ENCODE data around the gene ZNF827. TPM values are rescaled to one million over a fixed set of nuclear protein-coding genes. Genes with fewer than 3 reads are reported as not detected.

ZNF827 gene
- total and polyA plus RNA-seq, 2 of the 8 experiments (the other 6 are each of a cell fraction or from before 2014, with no cell fraction given), result 25.3 to 26.2 TPM

DNA sequence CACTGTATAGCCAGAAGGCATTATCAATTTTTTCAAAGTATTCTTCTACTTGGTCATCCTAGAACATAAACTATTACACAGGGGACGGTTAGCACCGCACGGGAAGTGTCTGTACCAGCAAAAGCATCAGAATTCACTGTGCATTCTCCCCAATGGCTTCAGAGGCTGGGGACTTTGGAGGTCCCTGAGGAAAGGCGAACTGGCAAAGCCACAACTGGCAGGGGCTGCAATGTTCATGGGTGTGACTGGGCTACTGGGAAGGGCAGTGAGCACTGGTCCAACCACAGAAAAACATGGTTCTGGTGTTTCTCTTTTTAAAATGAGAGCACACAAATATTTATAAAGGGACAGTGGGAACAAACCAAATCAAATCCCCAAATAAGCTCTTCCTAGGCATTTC, 175.2 kb downstream of the ZNF827 start (continued):
- TF ChIP-seq, protein P1, sequence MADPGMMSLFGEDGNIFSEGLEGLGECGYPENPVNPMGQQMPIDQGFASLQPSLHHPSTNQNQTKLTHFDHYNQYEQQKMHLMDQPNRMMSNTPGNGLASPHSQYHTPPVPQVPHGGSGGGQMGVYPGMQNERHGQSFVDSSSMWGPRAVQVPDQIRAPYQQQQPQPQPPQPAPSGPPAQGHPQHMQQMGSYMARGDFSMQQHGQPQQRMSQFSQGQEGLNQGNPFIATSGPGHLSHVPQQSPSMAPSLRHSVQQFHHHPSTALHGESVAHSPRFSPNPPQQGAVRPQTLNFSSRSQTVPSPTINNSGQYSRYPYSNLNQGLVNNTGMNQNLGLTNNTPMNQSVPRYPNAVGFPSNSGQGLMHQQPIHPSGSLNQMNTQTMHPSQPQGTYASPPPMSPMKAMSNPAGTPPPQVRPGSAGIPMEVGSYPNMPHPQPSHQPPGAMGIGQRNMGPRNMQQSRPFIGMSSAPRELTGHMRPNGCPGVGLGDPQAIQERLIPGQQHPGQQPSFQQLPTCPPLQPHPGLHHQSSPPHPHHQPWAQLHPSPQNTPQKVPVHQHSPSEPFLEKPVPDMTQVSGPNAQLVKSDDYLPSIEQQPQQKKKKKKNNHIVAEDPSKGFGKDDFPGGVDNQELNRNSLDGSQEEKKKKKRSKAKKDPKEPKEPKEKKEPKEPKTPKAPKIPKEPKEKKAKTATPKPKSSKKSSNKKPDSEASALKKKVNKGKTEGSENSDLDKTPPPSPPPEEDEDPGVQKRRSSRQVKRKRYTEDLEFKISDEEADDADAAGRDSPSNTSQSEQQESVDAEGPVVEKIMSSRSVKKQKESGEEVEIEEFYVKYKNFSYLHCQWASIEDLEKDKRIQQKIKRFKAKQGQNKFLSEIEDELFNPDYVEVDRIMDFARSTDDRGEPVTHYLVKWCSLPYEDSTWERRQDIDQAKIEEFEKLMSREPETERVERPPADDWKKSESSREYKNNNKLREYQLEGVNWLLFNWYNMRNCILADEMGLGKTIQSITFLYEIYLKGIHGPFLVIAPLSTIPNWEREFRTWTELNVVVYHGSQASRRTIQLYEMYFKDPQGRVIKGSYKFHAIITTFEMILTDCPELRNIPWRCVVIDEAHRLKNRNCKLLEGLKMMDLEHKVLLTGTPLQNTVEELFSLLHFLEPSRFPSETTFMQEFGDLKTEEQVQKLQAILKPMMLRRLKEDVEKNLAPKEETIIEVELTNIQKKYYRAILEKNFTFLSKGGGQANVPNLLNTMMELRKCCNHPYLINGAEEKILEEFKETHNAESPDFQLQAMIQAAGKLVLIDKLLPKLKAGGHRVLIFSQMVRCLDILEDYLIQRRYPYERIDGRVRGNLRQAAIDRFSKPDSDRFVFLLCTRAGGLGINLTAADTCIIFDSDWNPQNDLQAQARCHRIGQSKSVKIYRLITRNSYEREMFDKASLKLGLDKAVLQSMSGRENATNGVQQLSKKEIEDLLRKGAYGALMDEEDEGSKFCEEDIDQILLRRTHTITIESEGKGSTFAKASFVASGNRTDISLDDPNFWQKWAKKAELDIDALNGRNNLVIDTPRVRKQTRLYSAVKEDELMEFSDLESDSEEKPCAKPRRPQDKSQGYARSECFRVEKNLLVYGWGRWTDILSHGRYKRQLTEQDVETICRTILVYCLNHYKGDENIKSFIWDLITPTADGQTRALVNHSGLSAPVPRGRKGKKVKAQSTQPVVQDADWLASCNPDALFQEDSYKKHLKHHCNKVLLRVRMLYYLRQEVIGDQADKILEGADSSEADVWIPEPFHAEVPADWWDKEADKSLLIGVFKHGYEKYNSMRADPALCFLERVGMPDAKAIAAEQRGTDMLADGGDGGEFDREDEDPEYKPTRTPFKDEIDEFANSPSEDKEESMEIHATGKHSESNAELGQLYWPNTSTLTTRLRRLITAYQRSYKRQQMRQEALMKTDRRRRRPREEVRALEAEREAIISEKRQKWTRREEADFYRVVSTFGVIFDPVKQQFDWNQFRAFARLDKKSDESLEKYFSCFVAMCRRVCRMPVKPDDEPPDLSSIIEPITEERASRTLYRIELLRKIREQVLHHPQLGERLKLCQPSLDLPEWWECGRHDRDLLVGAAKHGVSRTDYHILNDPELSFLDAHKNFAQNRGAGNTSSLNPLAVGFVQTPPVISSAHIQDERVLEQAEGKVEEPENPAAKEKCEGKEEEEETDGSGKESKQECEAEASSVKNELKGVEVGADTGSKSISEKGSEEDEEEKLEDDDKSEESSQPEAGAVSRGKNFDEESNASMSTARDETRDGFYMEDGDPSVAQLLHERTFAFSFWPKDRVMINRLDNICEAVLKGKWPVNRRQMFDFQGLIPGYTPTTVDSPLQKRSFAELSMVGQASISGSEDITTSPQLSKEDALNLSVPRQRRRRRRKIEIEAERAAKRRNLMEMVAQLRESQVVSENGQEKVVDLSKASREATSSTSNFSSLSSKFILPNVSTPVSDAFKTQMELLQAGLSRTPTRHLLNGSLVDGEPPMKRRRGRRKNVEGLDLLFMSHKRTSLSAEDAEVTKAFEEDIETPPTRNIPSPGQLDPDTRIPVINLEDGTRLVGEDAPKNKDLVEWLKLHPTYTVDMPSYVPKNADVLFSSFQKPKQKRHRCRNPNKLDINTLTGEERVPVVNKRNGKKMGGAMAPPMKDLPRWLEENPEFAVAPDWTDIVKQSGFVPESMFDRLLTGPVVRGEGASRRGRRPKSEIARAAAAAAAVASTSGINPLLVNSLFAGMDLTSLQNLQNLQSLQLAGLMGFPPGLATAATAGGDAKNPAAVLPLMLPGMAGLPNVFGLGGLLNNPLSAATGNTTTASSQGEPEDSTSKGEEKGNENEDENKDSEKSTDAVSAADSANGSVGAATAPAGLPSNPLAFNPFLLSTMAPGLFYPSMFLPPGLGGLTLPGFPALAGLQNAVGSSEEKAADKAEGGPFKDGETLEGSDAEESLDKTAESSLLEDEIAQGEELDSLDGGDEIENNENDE (IDR thresholded peaks at IDR 0.05; ENCODE audit: insufficient replicate concordance, low read length), result no peak
- TF ChIP-seq SIN3A (conservative IDR thresholded peaks at IDR 0.05 in 1 of 2, IDR thresholded peaks at IDR 0.05 in 1 of 2; ENCODE audit: low read depth in 1 of 2, low read length in 2 of 2), result no peak
- TF ChIP-seq, protein P2, sequence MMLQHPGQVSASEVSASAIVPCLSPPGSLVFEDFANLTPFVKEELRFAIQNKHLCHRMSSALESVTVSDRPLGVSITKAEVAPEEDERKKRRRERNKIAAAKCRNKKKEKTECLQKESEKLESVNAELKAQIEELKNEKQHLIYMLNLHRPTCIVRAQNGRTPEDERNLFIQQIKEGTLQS (IDR thresholded peaks at IDR 0.05; ENCODE audit: insufficient read depth, low read depth, low read length), result no peak

Data from H1 (cell line).